Esophagus squamous epithelium (tissue), 5 donors: ENCODE measurements around the gene RNU7-1. TPM values are rescaled to one million over a fixed set of nuclear protein-coding genes. Genes with fewer than 3 reads are reported as not detected.

ENCODE experiments used
- DNase-seq: peaks from one replicate; lab custom pipeline; 2025; lab: John Stamatoyannopoulos, UW
- H3K27ac ChIP-seq, 4 donors: fragments of 200-600 bp; sonication (generic); one replicate each; pipeline ENCODE4 v1.5.1; 2016 to 2019; ENCODE audit warnings: mild to moderate bottlenecking in 1 of 4
- H3K27me3 ChIP-seq, 4 donors: fragments of 200-600 bp; sonication (generic); 1 replicate in 3 of 4; 2 replicates in 1 of 4; pipeline versions ENCODE4 v1.5.1 to v1.6.0; 2017 to 2021; ENCODE audit warnings: antibody characterized with exemption in 1 of 4
- H3K36me3 ChIP-seq, 3 donors: fragments of 200-600 bp; sonication (generic); one replicate each; pipeline ENCODE4 v1.5.1; 2016 to 2019
- H3K4me1 ChIP-seq, 3 donors: fragments of 200-600 bp; sonication (generic); one replicate each; pipeline ENCODE4 v1.5.1; 2017 to 2019
- H3K4me3 ChIP-seq, 4 donors: fragments of 200-600 bp; sonication (generic); 1 replicate in 3 of 4; 2 replicates in 1 of 4; pipeline ENCODE4 v1.5.1; 2016 to 2019; ENCODE audit warnings: mild to moderate bottlenecking in 2 of 4, moderate library complexity in 1 of 4
- H3K9me3 ChIP-seq, 3 donors: fragments of 200-600 bp; sonication (generic); one replicate each; pipeline ENCODE4 v1.5.1; 2016 to 2019
- POLR2A ChIP-seq, 4 donors: fragments of 450-650 bp; IDR thresholded peaks; one replicate each; pipeline ENCODE4 v1.6.1; 2017; ENCODE audit warnings: antibody characterized with exemption in 4 of 4, mild to moderate bottlenecking in 4 of 4, moderate library complexity in 3 of 4
- WGBS, 2 donors: methylation state at CpG; one replicate each; pipeline ENCODE4 v1.1.5; 2018; 5-methylcytosine and 5-hydroxymethylcytosine counted together
- intact Hi-C: fragments of 100-400 bp; cut with DNase I; formaldehyde crosslinking; loops from one replicate; pipeline ENCODE4 v1.15.0; 2022
- total RNA-seq, 4 donors: library from RNA; depleted of rRNA; stranded (reverse); fragments of >200 nt; gene quantifications; one replicate each; pipeline ENCODE4 v1.1.0, GENCODE V29; 2016
- TF ChIP-seq, protein P1 (sequence below), 6 experiments: fragments of 450-650 bp in 4 of 6; fragments of 200-600 bp in 2 of 6; sonication (generic) in 2 of 6; IDR thresholded peaks; one replicate each; pipeline ENCODE4 v1.5.1; 2016 to 2019; ENCODE audit warnings: antibody characterized with exemption in 6 of 6, mild to moderate bottlenecking in 4 of 6, moderate library complexity in 4 of 6
- donor health status: DM: yes; HTN: yes; CAD: no.

Gene RNU7-1
- total RNA-seq, 4 donors from 2014 or later, result not detected

DNA sequence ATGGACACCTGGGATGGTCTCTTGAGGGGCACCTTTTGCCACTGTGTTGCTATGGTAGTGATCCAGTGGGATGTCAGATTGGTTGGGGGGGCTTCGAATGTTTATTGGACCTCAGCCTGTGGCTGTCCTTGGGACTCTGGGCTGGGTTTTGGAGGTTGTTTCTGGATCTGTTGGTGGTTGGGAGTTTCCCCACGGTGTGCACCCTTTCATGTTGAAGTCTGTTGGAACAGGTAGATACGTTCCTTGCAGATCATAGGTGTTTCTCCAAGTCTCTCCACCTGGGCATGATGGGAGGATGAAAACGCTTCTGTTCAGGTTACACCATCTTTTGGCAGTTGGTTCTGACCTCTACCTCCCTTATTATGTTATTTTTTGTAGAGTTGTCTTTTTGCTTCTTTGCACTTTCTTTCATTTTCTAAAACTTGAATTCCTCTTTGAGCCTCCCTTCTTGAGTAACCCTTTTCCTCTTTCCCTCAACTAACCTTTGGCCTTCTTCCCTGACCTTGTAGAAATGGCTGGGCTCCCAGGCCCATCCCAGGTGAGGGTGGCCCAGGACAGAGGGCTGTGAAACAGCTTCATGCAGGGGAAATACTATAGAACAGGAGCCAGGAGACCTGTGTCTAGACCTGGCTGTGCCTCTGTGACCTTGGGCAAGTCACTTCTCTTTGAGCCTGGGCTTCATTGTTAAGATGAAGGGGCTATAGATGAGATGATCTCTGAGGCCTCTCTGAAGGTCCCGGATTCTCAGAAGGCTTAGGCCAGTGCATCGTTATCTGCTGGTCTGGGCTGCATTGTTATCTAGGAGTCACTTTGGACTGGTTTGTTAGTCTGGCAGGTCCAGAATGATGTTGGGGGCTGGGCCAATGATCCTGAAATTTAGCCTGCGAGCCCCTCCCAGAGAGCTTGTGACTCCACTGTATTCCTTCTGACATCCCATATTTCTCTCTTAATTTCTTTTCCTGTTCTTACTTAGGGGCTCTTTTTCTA is 13.9 kb upstream of the RNU7-1 start:
- TF ChIP-seq, protein P1, sequence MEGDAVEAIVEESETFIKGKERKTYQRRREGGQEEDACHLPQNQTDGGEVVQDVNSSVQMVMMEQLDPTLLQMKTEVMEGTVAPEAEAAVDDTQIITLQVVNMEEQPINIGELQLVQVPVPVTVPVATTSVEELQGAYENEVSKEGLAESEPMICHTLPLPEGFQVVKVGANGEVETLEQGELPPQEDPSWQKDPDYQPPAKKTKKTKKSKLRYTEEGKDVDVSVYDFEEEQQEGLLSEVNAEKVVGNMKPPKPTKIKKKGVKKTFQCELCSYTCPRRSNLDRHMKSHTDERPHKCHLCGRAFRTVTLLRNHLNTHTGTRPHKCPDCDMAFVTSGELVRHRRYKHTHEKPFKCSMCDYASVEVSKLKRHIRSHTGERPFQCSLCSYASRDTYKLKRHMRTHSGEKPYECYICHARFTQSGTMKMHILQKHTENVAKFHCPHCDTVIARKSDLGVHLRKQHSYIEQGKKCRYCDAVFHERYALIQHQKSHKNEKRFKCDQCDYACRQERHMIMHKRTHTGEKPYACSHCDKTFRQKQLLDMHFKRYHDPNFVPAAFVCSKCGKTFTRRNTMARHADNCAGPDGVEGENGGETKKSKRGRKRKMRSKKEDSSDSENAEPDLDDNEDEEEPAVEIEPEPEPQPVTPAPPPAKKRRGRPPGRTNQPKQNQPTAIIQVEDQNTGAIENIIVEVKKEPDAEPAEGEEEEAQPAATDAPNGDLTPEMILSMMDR (IDR thresholded peaks at IDR 0.05), result peak in 1 of 6 experiments; percentile 8
- TF ChIP-seq POLR2A (IDR thresholded peaks at IDR 0.05), result no peak
- Histone ChIP-seq H3K4me3 (peak overlapping the region; percentile 80 to 96 (median 84)), H3K27me3 (no peaks in the 10 kb centered on the region), H3K9me3 (no peaks in the 10 kb centered on the region), H3K36me3 (peaks cover 0 to 16% (median 9%) of the 10 kb centered on the region in 3 donors), H3K4me1 (peaks cover 45 to 92% (median 63%) of the 10 kb centered on the region in 3 donors), H3K27ac (peak overlapping the region; percentile 91 to 99 (median 98))
- DNase-seq, result no peak
- WGBS, 2 donors, result 33 to 35% methylated on average over 6 to 7 of the region's 7 CpGs
- intact Hi-C loops, result loop anchor here (10.0 kb wide), 1 partner anchor 55 kb away; the partner anchor contains the start of gene SPSB2

DNA sequence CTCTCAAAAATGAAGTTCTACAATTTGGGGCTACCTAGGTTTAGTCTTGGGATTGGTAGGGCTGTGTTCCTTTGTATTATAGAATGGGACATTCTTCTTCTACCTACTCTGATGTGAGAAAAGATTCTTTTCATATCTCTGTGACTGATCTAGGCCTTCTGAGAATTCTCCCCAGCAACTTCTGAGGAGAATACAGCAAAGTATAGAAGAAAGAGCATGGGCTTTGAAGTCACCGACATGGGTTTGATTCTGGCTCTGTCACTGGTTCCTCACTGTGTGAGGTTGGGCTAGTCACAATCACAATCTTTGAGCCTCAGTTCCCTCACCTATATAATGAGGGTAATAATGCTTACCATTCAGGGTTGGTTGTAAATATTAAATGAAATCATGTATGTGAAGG is 10.8 kb upstream of the RNU7-1 start:
- WGBS, 2 donors, result 56 to 69% methylated on average over 1 of the region's 1 CpG
- intact Hi-C loops, result no loop called here
- H3K27me3 ChIP-seq, result no peaks in the 10 kb centered on the region
- H3K4me1 ChIP-seq, result peaks cover 39 to 95% (median 47%) of the 10 kb centered on the region in 3 donors
- H3K27ac ChIP-seq, result peak overlapping the region in 3 of 4 donors; percentile 40 to 96 (median 93)
- H3K4me3 ChIP-seq, result no peak overlapping the region
- TF ChIP-seq, protein P1 (IDR thresholded peaks at IDR 0.05), result no peak
- no peak for TF ChIP-seq POLR2A (IDR thresholded peaks at IDR 0.05)
- H3K36me3 ChIP-seq, result peaks cover 13 to 37% (median 18%) of the 10 kb centered on the region in 3 donors
- no peak for DNase-seq
- no peaks in the 10 kb centered on the region for H3K9me3 ChIP-seq

DNA sequence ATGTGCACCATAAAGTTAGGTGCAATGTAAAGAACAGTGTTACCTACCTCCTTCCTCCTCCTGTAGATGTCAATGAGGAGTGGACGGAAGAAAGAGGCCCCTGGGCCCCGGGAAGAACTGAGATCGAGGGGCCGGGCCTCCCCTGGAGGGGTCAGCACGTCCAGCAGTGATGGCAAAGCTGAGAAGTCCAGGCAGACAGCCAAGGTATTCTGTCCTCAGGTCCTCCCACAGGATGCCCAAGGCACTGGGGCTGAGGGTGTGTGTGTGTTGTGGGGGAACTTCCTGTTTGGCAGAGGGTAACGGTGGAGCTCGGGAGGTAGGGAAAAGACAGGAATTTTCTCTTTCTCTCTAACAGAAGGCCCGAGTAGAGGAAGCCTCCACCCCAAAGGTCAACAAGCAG is 9.5 kb upstream of the RNU7-1 start:
- intact Hi-C loops, result no loop called here
- H3K27me3 ChIP-seq, result no peaks in the 10 kb centered on the region
- H3K27ac ChIP-seq, result peak overlapping the region; percentile 22 to 96 (median 94)
- TF ChIP-seq, protein P1 (IDR thresholded peaks at IDR 0.05), result no peak
- TF ChIP-seq POLR2A (IDR thresholded peaks at IDR 0.05), result no peak
- H3K36me3 ChIP-seq, result peaks cover 13 to 44% (median 18%) of the 10 kb centered on the region in 3 donors
- 33 to 38% methylated on average over 8 of the region's 8 CpGs for WGBS, 2 donors
- peaks cover 41 to 97% (median 57%) of the 10 kb centered on the region in 3 donors for H3K4me1 ChIP-seq
- no peak overlapping the region for H3K4me3 ChIP-seq
- H3K9me3 ChIP-seq, result no peaks in the 10 kb centered on the region
- DNase-seq, result no peak

DNA sequence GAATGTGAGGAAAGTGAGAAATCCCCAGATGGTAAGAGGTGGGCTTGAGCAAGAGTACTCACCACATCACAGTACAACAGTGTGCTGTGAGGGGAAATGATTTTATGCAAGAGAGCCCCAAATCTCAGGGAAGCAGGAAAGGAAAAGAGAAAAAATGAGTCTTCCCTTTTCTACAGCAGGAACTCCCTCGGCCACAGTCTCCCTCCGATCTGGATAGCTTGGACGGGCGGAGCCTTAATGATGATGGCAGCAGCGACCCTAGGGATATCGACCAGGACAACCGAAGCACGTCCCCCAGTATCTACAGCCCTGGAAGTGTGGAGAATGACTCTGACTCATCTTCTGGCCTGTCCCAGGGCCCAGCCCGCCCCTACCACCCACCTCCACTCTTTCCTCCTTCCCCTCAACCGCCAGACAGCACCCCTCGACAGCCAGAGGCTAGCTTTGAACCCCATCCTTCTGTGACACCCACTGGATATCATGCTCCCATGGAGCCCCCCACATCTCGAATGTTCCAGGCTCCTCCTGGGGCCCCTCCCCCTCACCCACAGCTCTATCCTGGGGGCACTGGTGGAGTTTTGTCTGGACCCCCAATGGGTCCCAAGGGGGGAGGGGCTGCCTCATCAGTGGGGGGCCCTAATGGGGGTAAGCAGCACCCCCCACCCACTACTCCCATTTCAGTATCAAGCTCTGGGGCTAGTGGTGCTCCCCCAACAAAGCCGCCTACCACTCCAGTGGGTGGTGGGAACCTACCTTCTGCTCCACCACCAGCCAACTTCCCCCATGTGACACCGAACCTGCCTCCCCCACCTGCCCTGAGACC is 8.0 kb upstream of the RNU7-1 start:
- no peak overlapping the region for H3K4me3 ChIP-seq
- peak overlapping the region in 3 of 4 donors; percentile 93 to 96 (median 95) for H3K27ac ChIP-seq
- WGBS, 2 donors, result 52 to 61% methylated on average over 11 to 14 of the region's 14 CpGs
- TF ChIP-seq POLR2A (IDR thresholded peaks at IDR 0.05), result no peak
- TF ChIP-seq, protein P1 (IDR thresholded peaks at IDR 0.05), result no peak
- H3K27me3 ChIP-seq, result no peaks in the 10 kb centered on the region
- intact Hi-C loops, result no loop called here
- no peaks in the 10 kb centered on the region for H3K9me3 ChIP-seq
- DNase-seq, result no peak
- peaks cover 13 to 58% (median 18%) of the 10 kb centered on the region in 3 donors for H3K36me3 ChIP-seq
- H3K4me1 ChIP-seq, result peaks cover 27 to 87% (median 42%) of the 10 kb centered on the region in 3 donors
